Stimulated activated CD4-positive, alpha-beta T cell treated with anti-CD3 and anti-CD28 coated beads, Interleukin-4, amount 100 ng/mL, for 1 hour (primary cell): ENCODE measurements around the gene BTBD9.
"Not testable (repeated sequence)": the region's sequence is repeated elsewhere in the genome, so short reads cannot be mapped to it uniquely, and the experiment has no call there.

Source experiments
- DNase-seq: peaks from one replicate; pipeline ENCODE4 v3.0.0-alpha.2; 2020

The BTBD9 gene

DNA sequence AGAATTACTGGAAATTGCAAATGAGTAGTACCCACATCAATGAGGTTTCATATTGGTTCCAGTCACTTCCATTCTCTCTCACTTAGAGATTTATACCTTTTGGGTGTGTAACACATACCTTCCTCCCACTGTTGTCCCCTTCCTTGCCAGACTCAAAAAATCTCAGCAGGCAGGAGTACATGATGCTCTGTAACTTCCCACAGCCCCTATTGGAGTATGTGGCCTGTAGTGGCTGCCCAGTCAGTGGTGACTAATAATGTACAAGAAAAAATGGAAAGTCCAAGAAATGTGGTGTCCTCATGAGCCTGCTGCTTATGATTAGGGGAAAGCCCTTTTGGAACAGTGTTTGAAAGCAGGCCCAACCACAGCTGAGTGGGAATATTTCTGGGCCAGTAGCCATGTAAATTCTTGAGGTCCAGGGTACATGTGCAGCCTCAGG is 508.2 kb downstream of the BTBD9 start:
- DNase-seq, result no peak

DNA sequence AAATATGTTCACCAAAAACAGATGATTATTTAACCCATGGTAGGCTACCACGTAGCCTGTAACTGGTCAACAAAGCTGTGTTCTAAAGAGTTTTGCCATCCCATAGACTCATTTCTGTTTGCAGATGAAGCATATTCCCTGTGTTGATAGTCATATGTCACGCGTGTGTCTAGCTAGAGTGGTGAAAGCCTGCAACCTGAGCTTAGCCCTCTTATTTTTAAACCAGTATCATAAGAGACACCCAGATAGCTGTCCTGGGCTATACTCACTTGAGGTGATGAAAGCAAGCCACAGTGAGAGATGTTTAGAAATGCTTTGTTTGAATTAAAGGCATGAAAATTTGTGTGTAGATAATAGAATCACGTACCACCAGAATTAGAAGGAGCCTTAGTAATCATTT is 512.4 kb downstream of the BTBD9 start:
- no peak for DNase-seq

DNA sequence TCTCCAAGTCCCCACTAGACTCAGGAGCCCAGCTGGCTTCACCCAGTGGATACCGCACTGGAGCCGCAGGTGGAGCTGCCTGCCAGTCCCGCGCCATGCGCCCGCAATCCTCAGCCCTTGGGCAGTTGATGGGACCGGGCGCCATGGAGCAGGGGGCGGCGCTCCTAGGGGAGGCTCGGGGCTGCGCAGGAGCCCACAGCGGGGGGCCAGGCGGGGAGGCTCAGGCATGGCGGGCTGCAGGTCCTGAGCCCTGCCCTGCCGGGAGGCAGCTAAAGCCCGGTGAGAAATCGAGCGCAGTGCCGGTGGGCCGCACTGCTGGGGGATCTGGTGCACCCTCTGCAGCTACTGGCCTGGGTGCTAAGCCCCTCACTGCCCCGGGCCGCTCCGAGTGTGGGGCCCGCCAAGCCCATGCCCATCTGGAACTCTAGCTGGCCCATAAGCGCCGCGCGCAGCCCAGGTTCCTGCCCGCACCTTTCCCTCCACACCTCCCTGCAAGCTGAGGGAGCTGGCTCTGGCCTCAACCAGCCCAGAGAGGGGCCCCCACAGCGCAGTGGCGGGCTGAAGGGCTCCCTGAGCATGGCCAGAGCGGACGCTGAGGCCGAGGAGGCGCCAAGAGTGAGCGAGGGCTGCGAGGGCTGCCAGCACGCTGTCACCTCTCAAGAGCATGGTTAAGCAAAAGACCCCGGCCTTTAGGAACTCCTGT is 515.4 kb downstream of the BTBD9 start:
- not testable (repeated sequence) for DNase-seq

DNA sequence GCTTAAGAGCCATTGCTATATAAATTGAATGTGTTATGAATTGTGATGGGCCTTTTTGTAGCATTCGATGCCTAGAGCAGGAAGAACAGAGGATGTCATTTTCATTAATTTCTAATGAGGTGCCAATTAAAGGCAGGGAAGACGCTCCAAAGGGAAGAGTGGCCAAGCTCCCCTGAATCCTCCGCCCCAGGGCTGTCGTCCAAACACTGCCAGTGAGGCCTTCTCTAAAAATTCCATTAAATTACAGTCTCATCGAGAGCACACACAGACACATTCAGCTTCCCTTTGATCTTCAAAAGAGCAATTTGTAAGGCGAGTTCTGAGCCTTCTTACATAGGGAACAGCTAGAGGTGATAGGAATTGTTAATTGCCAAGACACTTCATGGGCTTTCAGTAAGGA is 520.2 kb downstream of the BTBD9 start:
- DNase-seq, result no peak

DNA sequence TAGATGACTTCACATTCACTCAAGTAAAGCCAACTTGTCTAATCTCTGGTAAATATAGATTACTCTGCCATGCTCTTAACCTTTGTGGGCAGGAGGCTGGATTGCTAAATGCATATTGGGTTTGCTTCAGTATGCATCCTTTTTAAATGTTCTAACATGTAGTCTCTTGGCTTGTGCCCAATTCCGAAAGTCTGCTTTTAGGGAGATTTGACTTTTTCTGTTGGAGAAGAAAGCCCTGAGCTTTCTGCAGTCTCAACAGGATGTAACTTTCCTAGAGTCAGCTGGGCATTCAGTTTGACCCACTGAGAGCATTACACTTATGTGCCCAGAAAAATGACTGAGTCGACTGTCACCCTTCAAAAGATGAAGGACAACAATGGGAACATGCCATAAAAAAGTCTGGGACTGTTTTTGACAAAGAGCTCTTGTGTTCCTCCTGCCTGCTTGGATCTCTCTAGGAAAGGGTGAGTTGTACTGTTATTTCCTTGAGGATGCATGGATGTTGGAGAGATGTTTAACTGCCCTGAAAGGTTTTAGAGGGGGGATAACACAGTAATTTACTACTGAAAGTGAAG is 520.9 kb downstream of the BTBD9 start:
- no peak for DNase-seq
